ENCODE data around the gene NDUFAF5. TPM values are rescaled to one million over a fixed set of nuclear protein-coding genes. Genes with fewer than 3 reads are reported as not detected.

Gene NDUFAF5
- total RNA-seq: 10 to 100 TPM; 12.4 to 35.3 TPM

GRCh38 chr20:13784893-13785715, at the start of gene NDUFAF5, which contains the start of gene ESF1:
TSS of gene NDUFAF5 (plus strand) at chr20:13785028. CDS start at chr20:13785069, 41 bp downstream.
TSS of gene ESF1 (minus strand) at chr20:13784919. CDS start at chr20:13783140, 1,779 bp downstream.

Other genes with a start within 250 kb of the NDUFAF5 start
- gene TASP1, start 146.1 kb upstream of the NDUFAF5 start, total RNA-seq: 10 to 100 TPM; 17.0 to 18.6 TPM
- 1 to 10 TPM; 6.5 to 8.0 TPM for gene ESF1, start 109 bp upstream of the NDUFAF5 start, total RNA-seq
- gene SEL1L2, start 205.6 kb downstream of the NDUFAF5 start, total RNA-seq: not detected
- 1 to 10 TPM in 1 of 2 donors, under 1 TPM in 1; 0.67 to 2.1 TPM for gene MACROD2, start 210.5 kb downstream of the NDUFAF5 start, total RNA-seq

Data from melanocyte of skin (primary cell).